NK-92 (cell line): Measurements from ENCODE around the gene SPRR2E.
"Not testable (repeated sequence)": the region's sequence is repeated elsewhere in the genome, so short reads cannot be mapped to it uniquely, and the experiment has no call there.

Experiments used
- DNase-seq: peaks from one replicate; lab custom pipeline; 2025; ENCODE audit not compliant: unreplicated experiment; lab: John Stamatoyannopoulos, UW

SPRR2E gene

GRCh38 chr1:153094426-153094825 lies at the start of gene SPRR2E:
SPRR2E (minus strand) TSS chr1:153094526; CDS start chr1:153093751, 775 bp downstream.
- no peak for DNase-seq

- DNase-seq = no peak
Measured at GRCh38 chr1:153141377-153141776, 47.1 kb upstream of the SPRR2E start.

DNA sequence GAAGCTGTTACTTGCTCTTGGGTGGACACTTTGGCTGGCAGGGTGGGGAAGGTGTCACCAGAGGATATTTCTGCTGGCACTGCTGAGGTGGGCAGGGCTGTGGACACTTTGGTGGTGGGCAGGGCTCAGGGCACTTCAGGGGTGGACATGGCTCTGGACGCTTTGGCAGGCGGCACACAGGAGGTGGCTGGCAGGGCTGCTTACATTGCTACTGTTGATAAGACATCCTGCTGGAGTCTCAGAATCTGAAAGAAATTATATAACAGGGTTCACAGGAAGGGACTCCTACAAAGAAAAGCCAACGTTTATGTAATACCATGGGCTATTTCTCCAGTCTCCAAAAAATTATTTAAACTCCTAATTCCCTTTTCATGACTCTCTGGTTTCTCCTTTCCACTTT lies 46.2 kb upstream of the SPRR2E start:
- no peak for DNase-seq

DNA sequence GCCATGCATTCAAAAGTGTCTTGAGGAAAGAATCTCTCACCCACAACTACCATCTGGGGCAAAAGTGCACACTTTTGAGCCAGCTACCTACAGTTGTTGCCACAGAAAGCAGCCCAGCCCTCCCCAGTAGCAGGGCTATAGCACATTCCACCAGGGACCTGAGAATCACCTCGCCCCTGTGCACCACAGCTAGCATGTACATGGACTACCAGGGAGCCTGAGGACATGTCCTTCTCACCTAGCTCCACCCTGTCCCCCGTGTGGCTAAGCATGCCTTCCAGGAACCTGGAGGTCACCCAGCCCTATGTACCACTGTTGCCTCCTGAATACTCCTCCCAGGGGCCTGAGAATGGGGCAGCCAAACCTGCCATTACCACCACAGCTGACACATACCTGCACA lies 39.4 kb upstream of the SPRR2E start:
- DNase-seq = no peak

- no peak for DNase-seq
Measured at GRCh38 chr1:153133267-153133666, 38.9 kb upstream of the SPRR2E start.

DNA sequence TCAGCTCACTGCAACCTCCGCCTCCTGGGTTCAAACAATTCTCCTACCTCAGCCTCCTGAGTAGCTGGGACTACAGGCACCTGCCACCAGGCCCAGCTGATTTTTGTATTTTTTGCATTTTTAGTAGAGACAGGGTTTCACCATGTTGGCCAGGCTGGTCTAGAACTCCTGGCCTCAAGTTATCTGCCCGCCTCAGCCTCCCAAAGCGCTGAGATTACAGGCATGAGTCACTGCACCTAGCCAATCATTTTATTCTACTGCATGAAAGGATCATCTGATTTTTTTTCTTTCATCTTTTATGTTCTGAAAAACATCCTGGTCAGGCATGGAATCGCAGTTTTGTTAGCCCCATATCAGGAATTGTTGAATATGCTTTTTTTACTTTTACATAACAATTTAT lies 34.4 kb upstream of the SPRR2E start:
- DNase-seq = not testable (repeated sequence)

GRCh38 chr1:153127296-153127695 lies 33.0 kb upstream of the SPRR2E start:
- no peak for DNase-seq

- no peak for DNase-seq
Measured at GRCh38 chr1:153125536-153125935, 31.2 kb upstream of the SPRR2E start.

GRCh38 chr1:153123793-153124192 lies 29.5 kb upstream of the SPRR2E start:
- not testable (repeated sequence) for DNase-seq

DNA sequence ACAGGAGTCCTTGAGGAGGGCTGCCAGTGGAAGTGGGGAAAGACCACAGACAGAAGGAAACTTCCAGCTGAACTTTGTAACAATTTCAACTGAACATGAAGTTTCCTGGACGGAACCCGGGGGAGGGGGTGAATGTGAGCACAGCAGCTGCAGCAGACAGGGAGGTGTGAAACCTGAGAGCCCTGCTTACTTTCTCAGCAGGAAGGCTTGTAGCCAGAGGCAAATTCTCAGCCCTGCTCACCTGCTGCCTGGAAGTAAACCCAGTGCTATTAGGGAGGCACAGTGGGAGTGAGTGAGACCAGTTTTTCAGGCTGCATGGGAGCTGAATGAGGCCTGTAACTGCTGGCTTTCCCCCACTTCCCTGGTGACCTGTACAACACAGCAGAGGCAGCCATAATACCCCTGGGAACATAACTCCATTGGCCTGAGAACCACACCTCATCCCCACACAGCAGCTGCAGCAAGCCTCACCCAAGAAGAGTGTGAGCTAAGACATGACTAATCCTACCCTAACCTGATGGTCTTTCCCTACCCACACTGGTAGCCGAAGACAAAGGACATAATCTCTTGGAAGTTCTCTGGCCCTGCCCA lies 28.6 kb upstream of the SPRR2E start:
- no peak for DNase-seq

DNA sequence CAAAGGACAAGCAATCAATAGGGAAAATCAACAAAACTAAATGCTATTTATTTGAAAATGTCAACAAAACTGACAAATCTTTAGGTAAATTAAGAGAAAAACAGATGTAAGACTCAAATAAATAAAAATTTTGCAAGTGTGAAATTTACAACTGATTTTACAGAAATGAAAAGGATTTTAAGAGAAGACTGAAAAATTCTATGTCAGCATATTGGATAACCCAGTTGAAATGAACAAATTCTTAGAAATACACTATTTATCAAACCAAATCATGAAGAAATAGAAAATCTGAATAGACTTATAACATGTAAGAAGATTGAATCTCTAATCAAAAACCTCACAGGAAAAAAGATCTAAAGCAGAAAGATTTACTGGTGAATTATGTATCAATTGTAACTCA lies 26.6 kb upstream of the SPRR2E start:
- DNase-seq = no peak

DNA sequence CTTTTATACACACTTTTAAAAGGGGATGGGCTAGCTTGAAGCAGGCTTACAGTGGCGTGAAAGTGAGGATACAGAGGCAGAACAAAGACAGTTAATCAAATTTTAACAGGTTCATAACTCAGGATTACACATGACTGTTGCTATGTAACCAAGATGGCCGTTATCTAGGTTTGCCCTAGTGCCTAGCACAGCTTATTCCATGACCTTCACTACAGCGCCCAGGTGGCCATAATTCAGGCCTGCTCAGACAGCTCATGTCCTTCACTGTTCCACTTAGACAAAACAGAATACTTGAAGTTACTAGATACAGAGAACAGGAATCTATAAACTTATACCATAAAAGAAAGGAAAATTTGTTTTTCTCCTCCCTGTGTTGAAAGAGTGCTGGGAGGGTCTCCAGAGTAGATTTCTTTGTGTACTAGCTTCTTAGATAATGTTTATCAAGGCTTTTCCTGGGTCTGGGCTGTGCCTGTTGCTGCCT lies 25.2 kb upstream of the SPRR2E start:
- no peak for DNase-seq

GRCh38 chr1:153115264-153115663 lies 20.9 kb upstream of the SPRR2E start:
- not testable (repeated sequence) for DNase-seq

GRCh38 chr1:153113416-153113815 lies 19.1 kb upstream of the SPRR2E start, which contains the start of gene SPRR2F:
SPRR2F (minus strand) TSS chr1:153113516; CDS start chr1:153112733, 783 bp downstream.
- DNase-seq = no peak

- DNase-seq = not testable (repeated sequence)
Measured at GRCh38 chr1:153112454-153112853, 18.1 kb upstream of the SPRR2E start.

DNA sequence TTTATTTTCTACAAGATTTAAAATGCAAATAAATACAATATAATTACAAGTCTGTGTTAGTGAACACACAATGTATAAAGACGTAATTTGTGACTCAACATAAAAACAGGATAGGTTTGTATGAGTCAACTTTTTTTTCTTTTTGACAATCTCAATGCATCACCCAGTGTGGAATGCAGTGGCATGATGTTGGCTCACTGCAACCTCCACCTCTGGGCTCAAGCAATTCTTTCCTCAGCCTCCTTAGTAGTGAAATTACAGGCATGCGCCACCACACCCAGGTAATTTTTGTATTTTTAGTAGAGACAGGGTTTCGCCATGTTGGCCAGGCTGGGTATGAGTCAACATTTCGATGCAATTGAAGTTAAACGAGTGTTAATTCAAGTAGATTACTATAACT lies 5.9 kb upstream of the SPRR2E start:
- DNase-seq = no peak

GRCh38 chr1:153099461-153100045 lies 5.2 kb upstream of the SPRR2E start:
- DNase-seq = no peak

- no peak for DNase-seq
Measured at GRCh38 chr1:153095764-153096163, 1.4 kb upstream of the SPRR2E start.

DNA sequence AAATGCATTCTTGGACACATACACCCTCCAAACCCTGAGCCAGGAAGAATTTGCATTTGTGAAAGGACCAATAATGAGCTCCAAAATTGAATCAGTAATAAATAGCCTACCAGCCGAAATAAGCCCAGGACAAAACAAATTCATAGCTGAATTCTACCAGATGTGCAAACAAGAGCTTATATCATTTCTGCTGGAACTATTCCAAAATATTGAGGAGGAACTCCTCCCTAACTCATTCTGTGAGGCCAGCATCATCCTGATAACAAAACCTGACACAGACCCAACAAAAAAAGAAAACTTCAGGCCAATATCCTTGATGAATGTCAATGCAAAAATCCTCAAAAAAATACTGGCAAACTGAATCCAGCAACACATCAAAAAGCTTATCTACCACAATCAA lies 6.7 kb downstream of the SPRR2E start:
- DNase-seq = no peak

DNA sequence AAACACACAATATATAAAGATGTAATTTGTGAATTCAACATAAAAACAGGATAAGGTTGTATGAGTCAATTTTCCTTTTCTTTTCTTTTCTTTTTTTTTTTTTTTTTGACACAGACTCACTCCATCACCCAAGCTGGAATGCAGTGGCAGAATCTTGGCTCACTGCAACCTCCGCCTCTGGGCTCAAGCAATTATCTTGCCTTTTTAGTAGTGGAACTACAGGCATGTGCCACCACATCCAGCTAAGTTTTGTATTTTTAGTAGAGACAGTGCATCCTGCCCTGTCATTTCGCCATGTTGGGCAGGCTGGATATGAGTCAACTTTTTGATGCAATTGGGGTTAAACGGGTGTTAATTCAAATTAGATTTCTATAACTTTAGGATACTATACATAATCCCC lies 12.6 kb downstream of the SPRR2E start:
- DNase-seq = no peak

- DNase-seq = no peak
Measured at GRCh38 chr1:153072806-153073726, 21.3 kb downstream of the SPRR2E start.

DNA sequence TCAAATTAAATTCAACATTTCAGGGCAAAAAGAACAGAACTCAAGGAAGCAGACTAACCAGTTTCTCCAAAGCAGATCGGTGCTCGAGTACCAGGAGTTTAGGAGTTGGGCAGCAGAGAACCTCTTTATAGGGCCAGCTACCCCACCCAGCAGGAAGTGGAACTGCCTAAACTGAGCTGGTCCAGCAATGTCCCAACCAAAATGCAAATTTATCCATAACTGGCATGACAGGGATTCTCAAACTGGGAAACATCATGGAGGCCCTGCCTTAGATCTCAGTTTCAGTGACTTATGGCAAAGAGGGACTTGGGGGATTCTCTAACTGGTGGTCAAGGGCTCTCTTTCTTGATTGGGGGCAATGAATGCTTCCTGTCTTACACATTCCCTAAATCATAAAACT lies 22.8 kb downstream of the SPRR2E start, which contains the start of gene SPRR2B:
TSS of gene SPRR2B (minus strand) at position 101 of the 400 bp plus-strand sequence. CDS start 772 bp downstream, outside the sequence.
- no peak for DNase-seq
